GM13976 (cell line): ENCODE measurements around the gene AQP2.

Experiments
- DNase-seq: peaks from one replicate; pipeline ENCODE4 v3.0.0; 2012; ENCODE audit warnings: low spot score
- CTCF ChIP-seq: IDR thresholded peaks from 2 replicates; pipeline ENCODE4 v1.5.1; 2012; ENCODE audit warnings: borderline replicate concordance, mild to moderate bottlenecking; ENCODE audit not compliant: insufficient read depth; ENCODE audit errors: extremely low read depth, missing control alignments, control extremely low read depth
- in situ Hi-C: fragments of 300-500 bp; cut with MboI; formaldehyde crosslinking; loops from one replicate; pipeline ENCODE4 v1.12.0; 2022; ENCODE audit warnings: low sequenced_read_pairs, mixed read lengths, inconsistent platforms; ENCODE audit not compliant: unreplicated experiment

The AQP2 gene

DNA sequence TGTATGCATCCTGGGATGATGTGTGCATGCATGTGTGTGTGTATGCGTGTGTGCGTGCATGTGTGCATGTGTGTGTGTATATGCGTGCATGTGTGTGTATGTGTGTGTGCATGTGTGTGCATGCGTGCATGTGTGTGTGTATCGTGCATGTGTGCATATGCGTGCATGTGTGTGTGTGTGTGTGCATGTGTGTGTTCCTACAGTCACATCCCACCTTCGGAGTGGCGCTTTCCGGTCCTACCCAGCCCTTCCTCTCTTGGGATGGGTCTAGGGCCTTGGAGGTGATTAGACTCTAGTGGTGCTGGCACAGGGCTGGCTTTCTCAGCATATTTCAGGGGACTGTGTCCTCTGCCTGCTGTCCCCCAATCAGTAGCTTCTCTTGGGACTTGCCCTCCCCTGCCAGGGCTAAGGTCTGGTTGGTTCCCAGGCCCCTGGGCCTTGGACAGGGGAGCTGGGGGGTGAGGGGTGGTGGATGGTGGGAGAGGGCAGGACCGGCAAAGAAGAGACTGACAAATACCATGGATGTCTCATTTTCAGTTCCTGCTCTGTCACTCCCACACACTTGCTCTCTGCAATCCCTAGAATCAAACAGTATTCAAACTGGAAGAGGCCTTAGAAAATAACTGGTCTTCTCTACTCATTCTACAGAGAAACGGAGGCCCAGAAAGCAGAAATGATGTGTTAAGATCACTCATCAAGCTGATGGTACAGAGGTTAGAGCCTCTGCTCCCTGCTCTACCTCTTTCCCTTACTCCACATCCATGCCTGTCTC, 24.9 kb upstream of the AQP2 start:
- in situ Hi-C loops: no loop called here
- DNase-seq: no peak
- no peak for TF ChIP-seq CTCF

GRCh38 chr12:49928471-49928870, 22.1 kb upstream of the AQP2 start:
- in situ Hi-C loops: no loop called here
- TF ChIP-seq CTCF: no peak
- no peak for DNase-seq

- TF ChIP-seq CTCF: no peak
- in situ Hi-C loops: no loop called here
- DNase-seq: no peak
Observed at GRCh38 chr12:49929581-49929980, 21.0 kb upstream of the AQP2 start.

DNA sequence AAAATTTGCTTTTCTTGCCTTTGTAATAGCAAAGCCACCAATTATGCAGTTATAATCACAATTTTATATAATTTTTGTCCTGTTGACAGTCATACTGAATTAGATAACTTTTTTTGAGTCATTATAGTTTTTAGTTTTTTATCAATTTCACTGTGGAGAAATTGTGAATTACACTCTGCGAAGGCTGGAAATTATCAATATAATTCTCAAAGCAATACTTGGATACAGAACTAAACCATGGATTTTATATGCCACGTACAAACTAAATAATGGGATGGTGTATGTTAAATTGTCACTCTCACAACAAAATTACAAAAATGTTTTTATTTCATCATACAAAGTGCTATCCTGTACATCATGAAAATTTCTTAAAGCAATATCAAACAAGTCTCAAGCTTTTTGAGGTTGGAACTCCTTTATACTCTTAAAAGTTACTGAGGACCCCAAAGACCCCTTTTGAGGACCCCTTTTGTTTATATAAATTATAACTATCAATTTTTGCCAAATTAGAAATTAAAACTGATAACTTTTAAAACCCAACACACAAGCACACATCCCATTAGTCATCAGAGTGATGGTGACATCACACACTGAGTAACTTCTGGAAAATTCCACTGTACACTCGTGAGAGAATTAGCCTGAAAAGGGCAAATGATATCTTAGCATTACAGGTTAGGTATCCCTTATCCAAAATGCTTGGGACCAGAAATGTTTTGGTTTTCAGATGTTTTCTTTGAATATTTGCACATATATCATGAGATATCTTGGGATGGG, 19.8 kb upstream of the AQP2 start:
- in situ Hi-C loops: no loop called here
- TF ChIP-seq CTCF: no peak
- DNase-seq: no peak

- in situ Hi-C loops: no loop called here
- no peak for DNase-seq
- no peak for TF ChIP-seq CTCF
Observed at GRCh38 chr12:49932023-49932422, 18.5 kb upstream of the AQP2 start.

GRCh38 chr12:49932533-49933130, 17.9 kb upstream of the AQP2 start:
- no peak for TF ChIP-seq CTCF

More at GRCh38 chr12:49932533-49933130, 17.9 kb upstream of the AQP2 start:
- in situ Hi-C loops: no loop called here
- DNase-seq: no peak
